Activated T-cell treated with anti-CD3 and anti-CD28 coated beads for 48 hours (primary cell): Measurements from ENCODE around the gene CERS5.
"Not testable (repeated sequence)": the region's sequence is repeated elsewhere in the genome, so short reads cannot be mapped to it uniquely, and the experiment has no call there.

Experiments used
- DNase-seq: peaks from one replicate; pipeline ENCODE4 v3.0.0-alpha.2; 2020; ENCODE audit warnings: low read depth

The CERS5 gene

DNA sequence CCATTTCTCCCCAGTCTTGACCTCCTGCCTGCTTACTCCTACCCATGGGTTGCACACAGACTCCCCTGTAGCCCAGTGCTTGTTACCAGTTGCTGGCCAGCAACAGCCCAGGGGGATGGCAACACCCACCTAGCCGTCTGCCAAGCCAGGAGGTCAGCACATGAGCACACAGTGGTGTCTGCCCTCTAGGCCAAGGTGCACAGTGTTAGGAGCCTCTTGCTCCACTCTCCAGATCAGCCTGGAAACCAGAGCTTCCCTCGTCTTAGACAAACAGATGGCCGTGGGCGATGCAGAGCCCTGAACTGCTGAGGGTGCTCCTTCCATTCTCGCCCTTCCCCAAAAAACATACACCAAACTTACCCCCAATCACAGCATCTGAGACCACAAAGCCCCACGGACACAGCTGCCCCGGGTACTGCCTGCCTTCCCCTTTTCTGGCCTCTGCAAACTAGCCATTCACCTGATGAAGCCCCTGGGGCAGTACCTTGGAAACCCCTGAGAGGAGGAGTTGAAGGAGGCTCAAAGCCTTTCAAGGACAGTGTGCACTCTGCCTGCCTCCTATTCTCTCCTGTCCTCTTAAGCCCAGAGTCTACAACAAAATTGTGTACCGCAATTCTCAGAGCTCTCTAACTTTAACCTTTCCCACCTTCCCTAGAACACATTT is 64.4 kb downstream of the CERS5 start:
- DNase-seq = no peak

- no peak for DNase-seq
These were observed 65.0 kb downstream of the CERS5 start for GRCh38 chr12:50102131-50102531.

DNA sequence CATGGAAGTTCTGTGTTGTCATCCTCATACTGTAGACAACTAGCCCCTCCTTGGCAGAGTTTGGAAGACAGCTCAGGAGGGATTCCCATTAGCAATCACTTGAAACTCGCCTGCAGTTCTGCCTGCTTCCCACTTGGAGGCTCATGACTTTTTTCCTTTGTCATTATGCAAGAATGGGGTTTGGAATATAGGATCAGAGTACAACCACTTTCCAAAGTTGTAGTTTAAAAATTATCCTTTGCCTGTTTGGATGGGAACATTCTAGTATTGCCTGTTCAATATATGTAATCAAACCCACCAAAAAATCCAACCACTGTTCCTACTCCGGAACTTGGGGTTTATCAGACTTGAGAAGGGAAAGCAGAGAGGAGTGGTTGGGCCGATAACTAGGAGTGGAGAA is 65.5 kb downstream of the CERS5 start:
- DNase-seq = no peak

DNA sequence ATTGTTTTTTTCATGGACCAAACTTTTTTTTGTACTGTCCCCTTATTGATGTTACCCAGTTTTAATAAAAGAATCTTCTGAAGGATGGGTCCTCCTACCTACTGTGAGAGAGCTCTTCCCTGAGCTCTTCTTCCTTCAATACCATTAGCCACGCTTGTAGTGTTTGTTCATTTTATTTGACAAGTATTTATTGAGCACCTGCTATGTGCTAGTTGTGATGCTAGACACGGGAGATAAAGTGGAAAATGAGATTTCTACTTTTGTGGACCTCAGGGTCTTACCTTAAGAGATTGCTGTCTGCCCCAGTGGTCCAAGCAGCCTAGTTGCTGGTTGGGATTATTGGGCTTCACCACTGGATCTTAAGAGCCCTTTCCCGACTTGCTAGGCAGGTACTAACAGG is 66.6 kb downstream of the CERS5 start:
- DNase-seq = no peak

DNA sequence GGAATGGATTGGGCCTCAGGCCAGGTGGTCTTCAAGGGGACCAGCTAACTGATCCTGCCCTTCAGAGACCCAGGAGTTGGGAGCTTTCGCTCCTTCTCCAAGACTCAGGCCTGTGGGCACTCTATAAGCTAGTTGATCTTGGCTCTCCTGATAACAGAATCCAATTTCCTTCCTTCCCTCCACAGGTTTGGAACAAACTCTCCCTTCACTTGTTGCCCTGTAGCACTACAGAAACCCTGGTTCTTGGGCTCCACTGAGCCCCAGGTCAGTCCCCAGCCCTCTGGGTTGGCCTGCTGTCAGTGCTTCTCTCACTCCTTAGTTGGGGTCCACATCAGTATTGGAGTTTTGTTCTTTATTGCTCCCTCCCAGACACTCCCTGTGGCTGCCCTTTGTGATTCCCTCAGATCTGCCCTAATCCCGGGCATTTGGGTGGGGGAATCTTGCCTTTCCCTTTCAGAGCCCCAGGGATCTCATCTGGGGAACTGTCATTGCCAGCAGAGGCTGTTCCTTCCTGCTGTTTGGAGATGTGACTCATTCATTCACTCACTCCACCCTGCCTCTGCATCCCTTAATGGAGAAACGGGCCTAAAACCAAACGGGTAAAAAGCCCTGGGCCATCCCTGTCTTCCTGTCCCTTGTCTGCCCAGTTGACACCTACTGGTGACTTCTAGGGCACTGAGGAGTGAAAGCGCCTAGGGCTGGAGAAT is 67.7 kb downstream of the CERS5 start:
- DNase-seq = no peak

DNA sequence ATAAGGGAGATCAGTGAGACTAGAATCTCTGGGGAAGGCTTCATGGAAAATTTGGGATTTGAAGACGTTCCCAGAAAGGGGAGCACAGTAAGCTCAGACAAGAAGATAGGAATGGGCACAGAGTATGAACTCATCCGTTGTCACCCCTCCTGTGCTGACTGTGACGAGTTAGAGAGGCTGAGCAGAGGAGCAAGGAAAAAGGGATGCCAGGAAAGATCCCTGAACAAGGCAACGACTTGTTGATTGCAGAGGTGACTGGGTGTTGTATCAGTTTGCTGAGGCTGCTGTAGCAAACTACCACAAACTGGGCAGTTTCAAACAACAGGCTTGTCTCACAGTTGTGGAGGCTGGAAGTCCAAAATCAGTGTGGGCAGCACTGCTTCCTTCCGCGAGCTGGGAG is 69.2 kb downstream of the CERS5 start:
- no peak for DNase-seq

GRCh38 chr12:50090391-50090790 is 76.8 kb downstream of the CERS5 start:
- DNase-seq = no peak

DNA sequence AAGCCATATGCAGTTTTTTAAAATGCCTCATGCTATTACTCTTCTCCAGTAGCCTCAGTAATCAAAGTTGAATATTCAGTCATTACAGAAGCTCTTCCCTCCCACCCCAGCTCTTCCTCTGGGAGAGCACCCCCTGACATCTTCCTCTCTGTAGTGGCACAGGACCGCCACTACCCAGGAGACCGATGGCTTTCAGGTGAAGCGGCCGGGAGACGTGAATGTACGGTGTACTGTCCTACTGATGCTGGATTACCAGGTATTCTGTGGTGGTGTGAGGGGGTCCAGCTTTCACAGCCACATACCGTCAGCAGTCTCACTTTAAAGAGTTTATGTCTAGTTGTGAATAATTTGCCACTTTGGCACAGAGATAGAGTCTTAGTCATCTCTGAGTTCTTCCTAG is 77.4 kb downstream of the CERS5 start:
- no peak for DNase-seq

DNA sequence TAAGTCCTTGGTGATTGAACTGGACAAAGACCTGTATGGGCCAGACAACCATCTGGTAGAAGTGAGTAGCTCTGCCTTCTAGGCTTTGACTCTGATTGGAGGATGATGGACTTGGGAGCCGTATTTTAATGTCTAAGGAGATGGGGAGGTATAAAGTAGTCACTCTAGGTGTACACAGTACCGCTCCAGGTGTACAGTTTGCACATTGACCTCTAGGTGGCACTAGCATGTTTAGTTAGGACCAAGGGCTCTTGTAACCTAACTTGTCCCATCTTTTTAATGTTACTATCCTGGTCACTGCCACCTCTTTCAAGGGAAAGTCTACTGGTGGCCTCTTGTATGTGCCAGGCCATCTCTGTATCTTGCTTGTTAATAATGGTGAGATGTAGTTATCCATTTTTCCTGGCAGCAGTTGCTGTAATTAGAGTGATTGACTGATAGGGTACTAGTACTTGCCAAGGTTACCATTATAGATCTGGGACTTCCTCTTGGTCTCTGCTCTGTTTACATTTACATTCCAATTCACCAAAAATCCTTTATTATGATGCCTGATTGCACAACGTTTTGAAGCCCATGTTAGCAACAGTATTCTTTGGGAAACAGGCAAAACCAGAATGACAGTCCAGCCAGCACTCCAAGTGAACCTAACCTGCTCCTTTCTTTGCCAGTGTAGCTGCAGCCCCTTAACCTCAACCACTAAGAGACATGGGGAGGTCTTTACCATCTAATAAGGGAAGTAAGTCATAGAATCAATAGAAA is 78.4 kb downstream of the CERS5 start:
- DNase-seq = no peak

- no peak for DNase-seq
These were observed 79.2 kb downstream of the CERS5 start for GRCh38 chr12:50087995-50088394.

GRCh38 chr12:50087151-50087550 is 80.0 kb downstream of the CERS5 start:
- DNase-seq = no peak

DNA sequence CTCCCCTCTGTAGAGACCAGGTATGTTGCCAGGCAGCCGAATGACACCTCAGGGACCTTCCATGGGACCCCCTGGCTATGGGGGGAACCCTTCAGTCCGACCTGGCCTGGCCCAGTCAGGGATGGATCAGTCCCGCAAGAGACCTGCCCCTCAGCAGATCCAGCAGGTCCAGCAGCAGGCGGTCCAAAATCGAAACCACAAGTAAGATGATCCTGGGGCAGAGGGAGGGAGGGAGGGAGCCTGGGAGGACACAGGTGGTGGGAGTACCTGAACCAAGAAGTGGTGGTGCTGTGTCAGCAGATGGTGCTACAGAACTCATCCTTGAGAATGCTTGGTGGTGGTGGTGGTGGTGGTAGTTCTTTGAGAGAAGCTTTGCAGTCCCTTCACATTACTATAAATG is 81.0 kb downstream of the CERS5 start:
- DNase-seq = no peak

DNA sequence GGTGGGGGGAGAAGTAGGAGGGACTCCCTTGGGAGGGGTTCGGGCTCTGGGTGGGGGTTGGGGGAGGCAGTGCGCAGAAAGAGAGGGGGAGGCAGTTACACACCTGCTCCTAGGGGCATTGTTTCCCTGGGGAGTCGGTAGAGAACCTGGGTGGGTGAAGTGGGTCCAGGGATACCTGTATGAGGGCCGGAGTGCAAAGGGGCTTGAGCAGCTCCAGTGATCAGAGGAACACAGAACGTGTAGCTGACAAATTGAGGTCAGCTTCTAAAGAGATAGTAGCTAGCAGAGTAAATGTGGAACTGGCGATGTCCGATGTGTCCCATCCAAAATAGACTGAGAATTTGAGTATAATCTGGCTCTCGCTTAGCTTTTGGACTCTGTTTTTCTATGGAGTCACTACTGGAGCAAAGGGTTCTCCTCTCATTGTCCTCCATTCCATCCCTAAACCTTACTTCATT is 81.5 kb downstream of the CERS5 start:
- DNase-seq = no peak

GRCh38 chr12:50084775-50085614 is 82.2 kb downstream of the CERS5 start, which contains the start of gene SMARCD1:
SMARCD1 (plus strand) TSS chr12:50085342; CDS start chr12:50085370, 28 bp downstream.
- peak; percentile 86 for DNase-seq

DNA sequence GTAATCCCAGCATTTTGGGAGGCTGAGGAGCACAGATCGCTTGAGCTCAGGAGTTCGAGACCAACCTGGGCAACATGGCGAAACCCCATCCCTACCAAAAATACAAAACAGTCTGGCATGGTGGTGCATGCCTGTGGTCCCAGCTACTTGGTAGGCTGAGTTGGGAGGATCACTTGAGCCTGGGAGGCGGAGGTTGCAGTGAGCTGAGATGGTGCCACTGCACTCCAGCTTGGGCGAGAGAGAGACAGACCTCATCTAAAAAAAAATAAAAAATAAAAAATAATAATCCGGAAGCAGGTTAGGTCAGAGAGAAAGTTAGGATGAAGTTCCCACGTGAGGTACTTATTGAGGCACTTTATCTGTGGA is 82.8 kb downstream of the CERS5 start:
- not testable (repeated sequence) for DNase-seq

- DNase-seq = no peak
These were observed 83.9 kb downstream of the CERS5 start for GRCh38 chr12:50083301-50083700.

GRCh38 chr12:50082644-50083043 is 84.5 kb downstream of the CERS5 start:
- DNase-seq = no peak

DNA sequence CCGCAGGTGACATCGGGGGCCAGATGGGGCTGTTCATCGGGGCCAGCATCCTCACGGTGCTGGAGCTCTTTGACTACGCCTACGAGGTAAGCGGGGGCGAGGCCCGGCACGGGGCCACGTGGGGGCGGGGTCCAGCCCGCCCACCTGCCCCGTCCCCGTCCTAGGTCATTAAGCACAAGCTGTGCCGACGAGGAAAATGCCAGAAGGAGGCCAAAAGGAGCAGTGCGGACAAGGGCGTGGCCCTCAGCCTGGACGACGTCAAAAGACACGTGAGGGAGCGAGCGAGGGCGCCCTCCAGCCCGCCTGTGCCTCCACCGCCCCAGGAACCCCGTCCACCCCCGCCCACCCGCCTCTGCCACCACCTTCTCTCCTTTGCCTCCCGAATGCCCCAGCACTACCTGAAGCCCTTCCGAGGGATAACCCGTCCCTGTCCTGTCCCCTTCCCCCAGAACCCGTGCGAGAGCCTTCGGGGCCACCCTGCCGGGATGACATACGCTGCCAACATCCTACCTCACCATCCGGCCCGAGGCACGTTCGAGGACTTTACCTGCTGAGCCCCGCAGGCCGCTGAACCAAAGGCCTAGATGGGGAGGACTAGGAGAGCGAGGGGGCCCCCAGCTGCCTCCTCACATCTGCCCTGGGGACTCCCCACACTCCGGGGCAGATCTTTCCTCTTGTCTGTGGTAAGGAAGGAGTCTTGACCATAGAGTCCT is 85.9 kb downstream of the CERS5 start:
- DNase-seq = no peak

DNA sequence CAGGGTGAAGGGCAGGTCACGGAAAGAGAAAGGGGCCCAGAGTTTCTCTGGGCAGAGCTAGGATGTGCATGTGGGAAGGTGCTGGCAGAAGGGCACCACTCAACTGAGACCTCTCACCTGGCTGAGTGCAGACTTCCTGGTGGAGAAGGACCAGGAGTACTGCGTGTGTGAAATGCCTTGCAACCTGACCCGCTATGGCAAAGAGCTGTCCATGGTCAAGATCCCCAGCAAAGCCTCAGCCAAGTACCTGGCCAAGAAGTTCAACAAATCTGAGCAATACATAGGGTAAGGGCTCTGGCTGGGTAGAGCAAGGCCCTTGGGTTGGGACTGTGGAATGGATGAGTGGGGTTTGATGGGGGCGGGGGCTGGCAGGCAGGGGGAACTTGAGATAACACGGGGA is 87.4 kb downstream of the CERS5 start:
- no peak for DNase-seq
